GM12892 (cell line): ENCODE data around the gene MKRN2OS.

ENCODE experiments used
- POLR2A ChIP-seq: IDR thresholded peaks from 2 replicates; pipeline ENCODE4 v1.6.1; 2011; ENCODE audit warnings: low read depth, low read length, control low read depth
- POLR2AphosphoS5 ChIP-seq: IDR thresholded peaks from 2 replicates; pipeline ENCODE4 v1.6.1; 2011; ENCODE audit warnings: low read depth, low read length, control low read depth

DNA sequence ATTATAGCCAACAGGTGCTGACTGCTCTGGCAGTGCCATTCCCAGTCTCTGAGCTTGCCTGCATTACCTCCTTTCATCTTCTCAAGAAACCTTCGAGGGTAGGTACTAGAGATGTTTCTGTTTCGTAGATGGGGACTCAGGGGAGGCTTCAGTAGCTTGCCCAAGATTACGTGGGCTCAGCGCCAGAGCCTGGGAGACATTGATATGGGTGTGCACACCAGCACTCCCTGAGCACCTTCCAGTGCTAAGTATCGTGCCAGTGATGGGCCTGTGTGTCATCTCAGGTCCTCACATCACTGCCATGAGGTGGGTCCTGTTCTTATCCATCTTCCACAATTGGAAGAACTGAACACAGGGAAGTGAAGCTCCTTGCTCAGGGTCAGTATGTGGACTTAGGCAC is 45.8 kb downstream of the MKRN2OS start:
- TF ChIP-seq POLR2AphosphoS5 = no peak
- TF ChIP-seq POLR2A = no peak
